HCT116 (cell line): ENCODE data around the gene ITGA11. TPM values are rescaled to one million over a fixed set of nuclear protein-coding genes. Genes with fewer than 3 reads are reported as not detected.

Source experiments
- ATAC-seq: fragments of 200-7000 bp; cut with Tn5 transposase; 2 replicates; pipeline ENCODE4 v1.9.1; 2020; ENCODE audit warnings: mild to moderate bottlenecking, moderate library complexity
- BruUV-seq: library from RNA; stranded (reverse); fragments of 400-500 nt; replicated peaks from 2 replicates; lab custom pipeline; 2021; lab: Mats Ljungman, UMichigan
- CTCF ChIA-PET: fragments of 300-600 bp; sonication (Branson Sonifier 250); formaldehyde crosslinking; loops from one replicate; lab custom pipeline; 2021; ENCODE audit warnings: antibody characterized with exemption; lab: Charles Lee
- POLR2A ChIA-PET: fragments of 300-600, 350-600 bp; sonication (Branson Sonifier 250); formaldehyde crosslinking; loops from one replicate; lab custom pipeline; 2021; ENCODE audit warnings: antibody characterized with exemption; lab: Charles Lee
- RAD21 ChIA-PET, 2 experiments: fragments of 300-600 bp; sonication (Branson Sonifier 250); formaldehyde crosslinking; loops; one replicate each; lab custom pipeline; 2023; ENCODE audit warnings: low total read pairs in 2 of 2; ENCODE audit not compliant: uncharacterized antibody in 2 of 2, unreplicated experiment in 2 of 2, low non-redundant PET in 1 of 2; lab: Charles Lee
- DNase-seq: peaks from one replicate; pipeline ENCODE4 v3.0.0-alpha.2; 2010; ENCODE audit warnings: low read depth, low spot score
- H2AFZ ChIP-seq: fragments of 200-600 bp; shearing (Covaris generic), sonication (generic); 2 replicates; pipeline ENCODE4 v1.6.1; 2017; ENCODE audit warnings: low read depth, mixed run types, mixed read lengths, antibody characterized with exemption, low read length; ENCODE audit not compliant: poor library complexity, severe bottlenecking
- H3K27ac ChIP-seq: 2 replicates; pipeline ENCODE4 v1.5.1; 2012; ENCODE audit warnings: low read depth, low read length
- H3K27me3 ChIP-seq: fragments of 200-600 bp; sonication (generic); 2 replicates; pipeline ENCODE4 v1.6.1; 2016; ENCODE audit warnings: mixed run types, low read length, mixed read lengths; ENCODE audit not compliant: insufficient read depth
- H3K36me3 ChIP-seq, 2 experiments: fragments of 200-500 bp in 1 of 2; fragments of 200-600 bp in 1 of 2; sonication (Bioruptor generic) in 1 of 2; sonication (generic) in 1 of 2; 2 replicates each; pipeline versions ENCODE4 v1.5.1 to v1.6.1; 2014 to 2016; ENCODE audit warnings: low read length in 2 of 2, inconsistent platforms in 1 of 2, mixed read lengths in 1 of 2, mixed run types in 1 of 2; ENCODE audit not compliant: insufficient read depth in 2 of 2, control insufficient read depth in 1 of 2
- H3K4me1 ChIP-seq, 2 experiments: fragments of 200-600 bp in 1 of 2; sonication (generic) in 1 of 2; 2 replicates each; pipeline versions ENCODE4 v1.5.1 to v1.6.1; 2012 to 2017; ENCODE audit warnings: low read length in 2 of 2, inconsistent platforms in 1 of 2, mild to moderate bottlenecking in 1 of 2, mixed read lengths in 1 of 2, mixed run types in 1 of 2, moderate library complexity in 1 of 2; ENCODE audit not compliant: insufficient read depth in 2 of 2, control insufficient read depth in 1 of 2
- H3K4me2 ChIP-seq: fragments of 200-600 bp; sonication (generic); 2 replicates; pipeline ENCODE4 v1.6.1; 2017; ENCODE audit warnings: mixed run types, low read length, mixed read lengths
- H3K4me3 ChIP-seq, 2 experiments: fragments of 200-600 bp in 1 of 2; sonication (generic) in 1 of 2; replicated peaks in 1 of 2; 2 replicates each; pipeline ENCODE4 v1.5.1; 2011 to 2016; ENCODE audit warnings: low read length in 2 of 2, control low read depth in 1 of 2, low read depth in 1 of 2, mild to moderate bottlenecking in 1 of 2, mixed read lengths in 1 of 2, mixed run types in 1 of 2
- H3K79me2 ChIP-seq: fragments of 200-600 bp; sonication (generic); 2 replicates; pipeline ENCODE4 v1.6.1; 2017; ENCODE audit warnings: mild to moderate bottlenecking, mixed run types, low read length, moderate library complexity, mixed read lengths; ENCODE audit not compliant: insufficient read depth
- H3K9ac ChIP-seq: fragments of 200-600 bp; sonication (generic); 2 replicates; pipeline ENCODE4 v1.6.1; 2016; ENCODE audit warnings: low read length, mixed read lengths
- H3K9me2 ChIP-seq: fragments of 200-600 bp; sonication (generic), shearing (Covaris generic); 2 replicates; pipeline ENCODE4 v1.6.1; 2017; ENCODE audit warnings: mixed run types, mild to moderate bottlenecking, moderate library complexity; ENCODE audit not compliant: insufficient read depth
- H3K9me3 ChIP-seq, 2 experiments: fragments of 200-500 bp in 1 of 2; fragments of 200-600 bp in 1 of 2; sonication (Bioruptor generic) in 1 of 2; sonication (generic) in 1 of 2; 2 replicates each; pipeline ENCODE4 v1.6.1; 2014 to 2017; ENCODE audit warnings: low read length in 2 of 2, mixed read lengths in 2 of 2, inconsistent platforms in 1 of 2, low read depth in 1 of 2, mild to moderate bottlenecking in 1 of 2, mixed run types in 1 of 2, moderate library complexity in 1 of 2; ENCODE audit not compliant: control insufficient read depth in 1 of 2, insufficient read depth in 1 of 2
- H4K20me1 ChIP-seq: fragments of 200-600 bp; sonication (generic), shearing (Covaris generic); 2 replicates; pipeline ENCODE4 v1.6.1; 2017; ENCODE audit warnings: mixed run types, mild to moderate bottlenecking, moderate library complexity; ENCODE audit not compliant: insufficient read depth
- CEBPB ChIP-seq: IDR thresholded peaks from 2 replicates; pipeline ENCODE4 v1.6.1; 2012; ENCODE audit warnings: low read depth
- ELF1 ChIP-seq: IDR thresholded peaks from 2 replicates; pipeline ENCODE4 v1.6.1; 2012; ENCODE audit warnings: low read depth, borderline replicate concordance
- EZH2 ChIP-seq: fragments of 200-600 bp; sonication (generic); IDR thresholded peaks from 2 replicates; pipeline ENCODE4 v1.6.1; 2017; ENCODE audit warnings: antibody characterized with exemption, mixed run types
- FOSL1 ChIP-seq: IDR thresholded peaks from 2 replicates; pipeline ENCODE4 v1.6.1; 2012; ENCODE audit warnings: low read depth
- JUND ChIP-seq: IDR thresholded peaks from 2 replicates; pipeline ENCODE4 v1.6.1; 2012
- POLR2A ChIP-seq: IDR thresholded peaks from 2 replicates; pipeline ENCODE4 v1.7.0; 2011; ENCODE audit warnings: borderline replicate concordance; ENCODE audit not compliant: insufficient read depth, insufficient read length; ENCODE audit errors: extremely low read depth
- POLR2AphosphoS5 ChIP-seq: IDR thresholded peaks from 2 replicates; pipeline ENCODE4 v1.6.1; 2011; ENCODE audit warnings: mild to moderate bottlenecking, low read depth, low read length, moderate library complexity
- SIN3A ChIP-seq: IDR thresholded peaks from 2 replicates; pipeline ENCODE4 v1.6.1; 2012; ENCODE audit warnings: low read depth
- SP1 ChIP-seq: IDR thresholded peaks from 2 replicates; pipeline ENCODE4 v1.6.1; 2012; ENCODE audit warnings: low read depth
- TCF7L2 ChIP-seq: IDR thresholded peaks from 2 replicates; pipeline ENCODE4 v1.7.0; 2011; ENCODE audit warnings: borderline replicate concordance, inconsistent platforms; ENCODE audit not compliant: insufficient read depth, insufficient read length; ENCODE audit errors: extremely low read depth
- YY1 ChIP-seq: IDR thresholded peaks from 2 replicates; pipeline ENCODE4 v1.6.1; 2011; ENCODE audit warnings: low read length, low read depth, moderate library complexity, mild to moderate bottlenecking; ENCODE audit not compliant: insufficient replicate concordance; ENCODE audit errors: extremely low read depth
- ZNF274 ChIP-seq: fragments of 200-500 bp; sonication (Bioruptor generic); IDR thresholded peaks from 2 replicates; pipeline ENCODE4 v1.6.1; 2014; ENCODE audit warnings: mild to moderate bottlenecking, low read depth, low read length, inconsistent platforms
- intact Hi-C: fragments of 100-400 bp; cut with micrococcal nuclease; formaldehyde crosslinking; loops from 2 replicates; pipeline ENCODE4 v1.10.0; 2022
- total RNA-seq: library from RNA; stranded (reverse); gene quantifications from one replicate; pipeline ENCODE4 v1.2.1, GENCODE V29; 2021; ENCODE audit not compliant: unreplicated experiment
- TF ChIP-seq, protein P1 (sequence below): IDR thresholded peaks from 2 replicates; pipeline ENCODE4 v1.6.1; 2012
- TF ChIP-seq, protein P2 (sequence below): IDR thresholded peaks from 2 replicates; pipeline ENCODE4 v1.6.1; 2012
- TF ChIP-seq, protein P3 (sequence below): IDR thresholded peaks from 2 replicates; pipeline ENCODE4 v1.6.1; 2011; ENCODE audit warnings: mild to moderate bottlenecking, low read length, moderate library complexity; ENCODE audit not compliant: insufficient replicate concordance; ENCODE audit errors: extremely low read depth

The ITGA11 gene
- total RNA-seq, 1 experiment from 2014 or later = not detected

DNA sequence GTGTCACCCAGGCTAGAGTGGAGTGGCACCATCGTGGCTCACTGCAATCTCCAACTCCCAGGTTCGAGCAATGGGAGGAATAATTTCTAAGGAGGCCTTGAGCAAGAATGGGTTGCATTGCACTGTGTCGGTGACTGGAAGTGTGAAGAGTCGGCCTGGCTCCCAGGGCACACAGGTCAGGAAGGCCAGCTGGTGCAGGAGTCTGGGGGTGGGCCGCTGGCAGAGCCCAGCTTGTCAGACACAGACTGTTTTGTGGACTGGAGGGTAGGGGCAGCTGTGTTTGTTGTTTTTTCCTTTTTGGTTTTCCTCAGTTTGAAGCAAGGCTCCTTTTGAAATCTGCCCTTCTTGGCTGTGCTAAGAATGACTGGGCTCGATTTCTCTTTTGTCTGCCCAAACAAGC lies 66.2 kb downstream of the ITGA11 start:
- BruUV-seq = no TSS peak
- POLR2A ChIA-PET = no interaction called here
- no peaks in the 10 kb centered on the region for H3K79me2 ChIP-seq

More for the DNA sequence above, 66.2 kb downstream of the ITGA11 start:
- H3K4me2 ChIP-seq = no peak overlapping the region
- H3K9ac ChIP-seq = no peak overlapping the region
- no peaks in the 10 kb centered on the region for H3K4me1 ChIP-seq
- no peaks in the 10 kb centered on the region for H4K20me1 ChIP-seq
- TF ChIP-seq, protein P1, sequence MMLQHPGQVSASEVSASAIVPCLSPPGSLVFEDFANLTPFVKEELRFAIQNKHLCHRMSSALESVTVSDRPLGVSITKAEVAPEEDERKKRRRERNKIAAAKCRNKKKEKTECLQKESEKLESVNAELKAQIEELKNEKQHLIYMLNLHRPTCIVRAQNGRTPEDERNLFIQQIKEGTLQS = no peak
- TF ChIP-seq TCF7L2 (no peak), SP1 (no peak), CEBPB (no peak), ZNF274 (no peak), POLR2AphosphoS5 (no peak), YY1 (no peak), FOSL1 (no peak), POLR2A (no peak), JUND (no peak), ELF1 (no peak), EZH2 (no peak), SIN3A (no peak)
- TF ChIP-seq, protein P2, sequence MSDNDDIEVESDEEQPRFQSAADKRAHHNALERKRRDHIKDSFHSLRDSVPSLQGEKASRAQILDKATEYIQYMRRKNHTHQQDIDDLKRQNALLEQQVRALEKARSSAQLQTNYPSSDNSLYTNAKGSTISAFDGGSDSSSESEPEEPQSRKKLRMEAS = no peak
- TF ChIP-seq, protein P3, sequence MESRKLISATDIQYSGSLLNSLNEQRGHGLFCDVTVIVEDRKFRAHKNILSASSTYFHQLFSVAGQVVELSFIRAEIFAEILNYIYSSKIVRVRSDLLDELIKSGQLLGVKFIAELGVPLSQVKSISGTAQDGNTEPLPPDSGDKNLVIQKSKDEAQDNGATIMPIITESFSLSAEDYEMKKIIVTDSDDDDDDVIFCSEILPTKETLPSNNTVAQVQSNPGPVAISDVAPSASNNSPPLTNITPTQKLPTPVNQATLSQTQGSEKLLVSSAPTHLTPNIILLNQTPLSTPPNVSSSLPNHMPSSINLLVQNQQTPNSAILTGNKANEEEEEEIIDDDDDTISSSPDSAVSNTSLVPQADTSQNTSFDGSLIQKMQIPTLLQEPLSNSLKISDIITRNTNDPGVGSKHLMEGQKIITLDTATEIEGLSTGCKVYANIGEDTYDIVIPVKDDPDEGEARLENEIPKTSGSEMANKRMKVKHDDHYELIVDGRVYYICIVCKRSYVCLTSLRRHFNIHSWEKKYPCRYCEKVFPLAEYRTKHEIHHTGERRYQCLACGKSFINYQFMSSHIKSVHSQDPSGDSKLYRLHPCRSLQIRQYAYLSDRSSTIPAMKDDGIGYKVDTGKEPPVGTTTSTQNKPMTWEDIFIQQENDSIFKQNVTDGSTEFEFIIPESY = no peak
- H3K9me3 ChIP-seq = no peaks in the 10 kb centered on the region
- ATAC-seq = no peak
- no peaks in the 10 kb centered on the region; the same call in 1 of the 2 replicates for H3K27me3 ChIP-seq
- CTCF ChIA-PET = no interaction called here
- H3K4me3 ChIP-seq = no peak overlapping the region
- no peaks in the 10 kb centered on the region for H3K9me2 ChIP-seq
- intact Hi-C loops = no loop called here
- H3K36me3 ChIP-seq = no peaks in the 10 kb centered on the region
- RAD21 ChIA-PET = no interaction called here
- no peak overlapping the region for H3K27ac ChIP-seq
- no peak overlapping the region for H2AFZ ChIP-seq
- no peak for DNase-seq
